H1 (cell line): ENCODE measurements around the gene TPSAB1. TPM values are rescaled to one million over a fixed set of nuclear protein-coding genes. Genes with fewer than 3 reads are reported as not detected.

Experiments
- BCL11A ChIP-seq, 2 experiments: IDR thresholded peaks; one replicate each; pipeline ENCODE4 v1.6.1; 2011; ENCODE audit warnings: low read depth in 2 of 2, low read length in 2 of 2, mild to moderate bottlenecking in 2 of 2
- E2F6 ChIP-seq: IDR thresholded peaks from 2 replicates; pipeline ENCODE4 v1.6.1; 2012; ENCODE audit warnings: inconsistent platforms
- EP300 ChIP-seq, 2 experiments: IDR thresholded peaks; 1 replicate in 1 of 2; 2 replicates in 1 of 2; pipeline ENCODE4 v1.6.1; 2011 to 2012; ENCODE audit warnings: low read depth in 2 of 2, low read length in 2 of 2, mild to moderate bottlenecking in 2 of 2, borderline replicate concordance in 1 of 2, inconsistent platforms in 1 of 2, moderate library complexity in 1 of 2
- FOSL1 ChIP-seq: IDR thresholded peaks from 2 replicates; pipeline ENCODE4 v1.6.1; 2011; ENCODE audit warnings: mild to moderate bottlenecking, low read depth, low read length, moderate library complexity; ENCODE audit not compliant: insufficient read depth
- HDAC6 ChIP-seq: IDR thresholded peaks from one replicate; pipeline ENCODE4 v1.7.1; 2012; ENCODE audit warnings: low read depth, mild to moderate bottlenecking, inconsistent platforms, low read length, moderate library complexity
- JUND ChIP-seq: IDR thresholded peaks from 2 replicates; pipeline ENCODE4 v1.6.1; 2011; ENCODE audit warnings: mild to moderate bottlenecking, improper control_type of control experiment, low read length
- KDM4A ChIP-seq: IDR thresholded peaks from one replicate; pipeline ENCODE4 v1.7.1; 2012; ENCODE audit warnings: low read depth, mild to moderate bottlenecking, moderate library complexity, low read length, inconsistent platforms; ENCODE audit not compliant: severe bottlenecking
- NANOG ChIP-seq: IDR thresholded peaks from 2 replicates; pipeline ENCODE4 v1.6.1; 2011; ENCODE audit warnings: low read length, low read depth, mild to moderate bottlenecking, inconsistent platforms; ENCODE audit not compliant: insufficient read depth, poor library complexity, severe bottlenecking
- POLR2AphosphoS5 ChIP-seq: IDR thresholded peaks from 2 replicates; pipeline ENCODE4 v1.6.1; 2011; ENCODE audit warnings: low read depth, low read length
- RFX5 ChIP-seq: IDR thresholded peaks from 2 replicates; pipeline ENCODE4 v1.6.1; 2011; ENCODE audit warnings: low read depth, low read length, improper control_type of control experiment, borderline replicate concordance
- SP2 ChIP-seq: IDR thresholded peaks from 2 replicates; pipeline ENCODE4 v1.6.1; 2012; ENCODE audit warnings: mild to moderate bottlenecking, low read length, inconsistent platforms
- polyA plus RNA-seq, 7 experiments: library from polyadenylated mRNA; depleted of rRNA in 3 of 7; stranded (reverse) in 5 of 7; unstranded in 2 of 7; fragments of >200 nt in 5 of 7; fragments of 200-250 nt in 2 of 7; gene quantifications; 1 replicate in 5 of 7; 2 replicates in 1 of 7; 4 replicates in 1 of 7; pipeline versions ENCODE4 v1.2.1 to v1.2.3, GENCODE V29; 2011 to 2013; ENCODE audit warnings: missing spikeins in 2 of 7, mixed read lengths in 2 of 7
- total RNA-seq: library from RNA; stranded (reverse); fragmentation: NEBNext Ultra II Directional; extraction: Animal tissue kit (Norgen Biotek cat#: 25700); gene quantifications from 2 replicates; pipeline ENCODE4 v1.2.1, GENCODE V29; 2021
- TF ChIP-seq, protein P1 (sequence below): IDR thresholded peaks from 2 replicates; pipeline ENCODE4 v1.6.1; 2012; ENCODE audit warnings: inconsistent platforms

Gene TPSAB1
- total and polyA plus RNA-seq, 2 of the 8 experiments (the other 6 are each of a cell fraction or from before 2014, with no cell fraction given): 0.09 TPM; not detected in 1

DNA sequence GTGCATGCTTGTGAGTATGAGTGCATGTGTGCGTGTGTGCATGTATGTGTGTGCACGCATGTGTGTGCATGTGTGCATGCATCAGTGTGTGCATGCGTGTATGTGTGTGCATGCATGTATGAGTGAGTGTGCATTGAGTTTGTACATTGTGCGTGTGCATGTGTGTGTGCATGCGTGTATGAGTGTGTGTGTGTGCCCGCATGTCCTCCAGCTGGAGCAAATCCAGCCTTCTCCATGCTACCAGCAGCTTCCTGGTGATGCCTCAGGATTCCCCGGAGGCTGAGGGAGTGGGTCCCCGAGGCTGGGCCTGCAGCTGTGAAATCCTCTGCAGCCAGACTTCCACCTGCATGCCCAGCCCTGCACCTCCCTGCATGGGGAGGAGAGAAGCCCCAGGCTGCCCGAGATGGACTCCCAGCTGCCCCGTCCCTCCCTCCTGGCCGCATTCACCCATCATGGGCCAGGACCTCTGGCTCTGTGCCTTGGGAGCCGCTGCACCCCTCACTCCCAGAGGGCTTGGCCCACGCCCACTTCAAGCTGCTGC lies 24.7 kb downstream of the TPSAB1 start (continued):
- TF ChIP-seq EP300 (IDR thresholded peaks at IDR 0.05; ENCODE audit: borderline replicate concordance in 1 of 2, low read depth in 2 of 2, low read length in 2 of 2): no peak
- TF ChIP-seq SP2: no peak
- no peak for TF ChIP-seq E2F6
- TF ChIP-seq RFX5: no peak
- no peak for TF ChIP-seq KDM4A
- TF ChIP-seq POLR2AphosphoS5: no peak
- TF ChIP-seq BCL11A (IDR thresholded peaks at IDR 0.05; ENCODE audit: low read depth in 2 of 2, low read length in 2 of 2): no peak
- TF ChIP-seq FOSL1: no peak
- no peak for TF ChIP-seq HDAC6
- no peak for TF ChIP-seq JUND
- no peak for TF ChIP-seq NANOG
- TF ChIP-seq, protein P1, sequence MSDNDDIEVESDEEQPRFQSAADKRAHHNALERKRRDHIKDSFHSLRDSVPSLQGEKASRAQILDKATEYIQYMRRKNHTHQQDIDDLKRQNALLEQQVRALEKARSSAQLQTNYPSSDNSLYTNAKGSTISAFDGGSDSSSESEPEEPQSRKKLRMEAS: no peak
